CD8-positive, alpha-beta memory T cell (primary cell): ENCODE measurements around the gene MORC3. TPM values are rescaled to one million over a fixed set of nuclear protein-coding genes. Genes with fewer than 3 reads are reported as not detected.
A peak's percentile ranks its signal among the peaks of the same experiment; 100 is the strongest.
"Not testable (repeated sequence)": the region's sequence is repeated elsewhere in the genome, so short reads cannot be mapped to it uniquely, and the experiment has no call there.

Experiments
- CTCF ChIA-PET: fragments of 350-600 bp; sonication (Branson Sonifier 250); formaldehyde crosslinking; loops from one replicate; lab custom pipeline; 2021; ENCODE audit warnings: antibody characterized with exemption; lab: Charles Lee
- POLR2A ChIA-PET: fragments of 350-600 bp; sonication (Branson Sonifier 250); formaldehyde crosslinking; loops from one replicate; lab custom pipeline; 2021; ENCODE audit warnings: antibody characterized with exemption; lab: Charles Lee
- DNase-seq, 5 donors: peaks; one replicate each; pipeline versions ENCODE4 v3.0.0 to v3.0.0-alpha.2; 2020 to 2022; ENCODE audit warnings: mixed read lengths in 1 of 5
- H3K27ac ChIP-seq: one replicate; pipeline ENCODE4 v1.7.0; 2013; ENCODE audit warnings: low read depth, mild to moderate bottlenecking, low read length, moderate library complexity
- H3K27me3 ChIP-seq: 2 replicates; pipeline ENCODE4 v1.7.0; 2013; ENCODE audit warnings: low read length, mild to moderate bottlenecking; ENCODE audit not compliant: insufficient read depth, poor library complexity, severe bottlenecking
- H3K36me3 ChIP-seq: 2 replicates; pipeline ENCODE4 v1.7.0; 2013; ENCODE audit warnings: mild to moderate bottlenecking, low read length, moderate library complexity; ENCODE audit not compliant: insufficient read depth
- H3K4me1 ChIP-seq: 2 replicates; pipeline ENCODE4 v1.7.0; 2013; ENCODE audit warnings: mild to moderate bottlenecking, low read length, moderate library complexity; ENCODE audit not compliant: insufficient read depth
- H3K4me3 ChIP-seq: 2 replicates; pipeline ENCODE4 v1.7.0; 2013; ENCODE audit warnings: mild to moderate bottlenecking, low read length
- H3K9me3 ChIP-seq: 2 replicates; pipeline ENCODE4 v1.7.0; 2013; ENCODE audit warnings: mild to moderate bottlenecking, low read length
- H3K27ac Mint-ChIP-seq, 8 donors: one replicate each; pipeline ENCODE4 v1.8.0; 2020 to 2021; ENCODE audit warnings: mixed read lengths in 8 of 8, mild to moderate bottlenecking in 6 of 8, inconsistent platforms in 3 of 8, moderate library complexity in 3 of 8
- H3K27me3 Mint-ChIP-seq, 2 donors: one replicate each; pipeline ENCODE4 v1.8.0; 2020 to 2021; ENCODE audit warnings: mixed read lengths in 2 of 2, mild to moderate bottlenecking in 1 of 2, moderate library complexity in 1 of 2
- H3K36me3 Mint-ChIP-seq, 3 donors: one replicate each; pipeline ENCODE4 v1.8.0; 2020 to 2021; ENCODE audit warnings: mixed read lengths in 3 of 3, inconsistent platforms in 1 of 3, mild to moderate bottlenecking in 1 of 3
- H3K4me1 Mint-ChIP-seq, 3 donors: one replicate each; pipeline ENCODE4 v1.8.0; 2020 to 2021; ENCODE audit warnings: mixed read lengths in 3 of 3, inconsistent platforms in 1 of 3, mild to moderate bottlenecking in 1 of 3
- H3K4me3 Mint-ChIP-seq, 7 donors: one replicate each; pipeline ENCODE4 v1.8.0; 2020 to 2021; ENCODE audit warnings: mixed read lengths in 7 of 7, mild to moderate bottlenecking in 6 of 7, moderate library complexity in 4 of 7, inconsistent platforms in 2 of 7
- H3K9me3 Mint-ChIP-seq, 5 donors: one replicate each; pipeline ENCODE4 v1.8.0; 2020 to 2022; ENCODE audit warnings: mixed read lengths in 5 of 5, mild to moderate bottlenecking in 3 of 5, moderate library complexity in 2 of 5, inconsistent platforms in 1 of 5
- polyA plus RNA-seq: library from polyadenylated mRNA; unstranded; fragments of 300-500 nt; fragmentation: Illumina TruSeq; gene quantifications from one replicate; pipeline ENCODE4 v1.2.3, GENCODE V29; 2021
- total RNA-seq, 2 experiments: library from RNA; stranded (reverse); gene quantifications; one replicate each; pipeline ENCODE4 v1.2.3, GENCODE V29; 2021

The MORC3 gene
- total and polyA plus RNA-seq, 3 experiments from 2014 or later = 19.6 to 32.2 (median 23.0) TPM

DNA sequence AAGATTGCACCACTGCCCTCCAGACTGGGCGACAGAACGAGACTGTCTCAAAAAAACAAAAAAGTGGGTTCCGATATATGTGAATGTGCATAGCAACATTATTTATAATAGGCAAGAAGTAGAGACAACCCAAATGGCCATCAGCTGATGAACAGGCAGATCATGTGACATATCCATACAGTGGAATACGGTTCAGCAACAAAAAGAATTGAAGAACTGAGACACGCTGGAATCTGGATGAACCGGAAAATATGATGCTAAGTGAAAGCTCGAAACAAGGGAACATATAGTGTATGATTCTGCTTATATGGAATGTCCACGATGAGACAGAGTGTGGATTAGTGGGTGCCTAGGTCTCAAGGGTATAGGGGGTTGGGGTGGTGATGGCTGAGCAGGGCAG lies 28.5 kb upstream of the MORC3 start:
- Mint-ChIP-seq H3K27ac (peak overlapping the region in 3 of 8 donors; percentile 4 to 77 (median 14)), H3K36me3 (peaks cover 4 to 32% (median 10%) of the 10 kb centered on the region in 3 donors), H3K4me1 (peaks cover 15 to 32% (median 24%) of the 10 kb centered on the region in 3 donors), H3K4me3 (no peak overlapping the region), H3K27me3 (no peaks in the 10 kb centered on the region), H3K9me3 (no peaks in the 10 kb centered on the region)
- Histone ChIP-seq H3K4me3 (no peak overlapping the region), H3K4me1 (peaks cover 18% of the 10 kb centered on the region), H3K36me3 (no peaks in the 10 kb centered on the region), H3K9me3 (no peaks in the 10 kb centered on the region), H3K27me3 (no peaks in the 10 kb centered on the region), H3K27ac (no peak overlapping the region)
- no peak for DNase-seq
- POLR2A ChIA-PET = no interaction called here
- CTCF ChIA-PET = no interaction called here

DNA sequence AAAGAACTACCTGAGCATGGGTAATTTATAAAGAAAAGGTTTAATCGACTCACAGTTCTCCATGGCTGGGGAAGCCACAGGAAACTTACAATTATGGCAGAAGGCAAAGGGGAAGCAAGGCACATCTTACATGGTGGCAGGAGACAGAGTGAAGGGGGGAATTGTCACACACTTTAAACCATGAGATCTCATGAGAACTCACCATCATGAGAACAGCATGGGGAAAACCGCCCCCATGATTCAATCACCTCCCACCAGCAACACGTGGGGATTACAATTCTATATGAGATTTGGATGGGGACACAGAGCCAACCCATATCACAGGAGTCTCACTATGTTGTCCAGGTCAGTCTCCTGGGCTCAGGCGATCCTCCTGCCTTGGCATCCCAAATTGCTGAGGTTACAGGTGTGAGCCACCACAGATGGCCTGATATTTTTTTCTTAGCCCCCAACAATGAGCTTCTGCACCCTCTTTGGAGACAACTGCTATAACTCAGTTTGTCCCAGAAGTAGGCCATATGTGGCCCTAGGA lies 22.5 kb upstream of the MORC3 start:
- H3K9me3 ChIP-seq = no peaks in the 10 kb centered on the region
- POLR2A ChIA-PET = interaction anchor here (0.6 to 4.5 kb wide), 5 partner anchors 9 to 38 kb away, joined by 3 to 66 read pairs (median 9); partner anchors contain the start of gene MORC3
- Mint-ChIP-seq H3K4me1 (peaks cover 26 to 36% (median 27%) of the 10 kb centered on the region in 3 donors), H3K36me3 (peaks cover 0 to 8% (median 3%) of the 10 kb centered on the region in 3 donors), H3K9me3 (no peaks in the 10 kb centered on the region), H3K27me3 (no peaks in the 10 kb centered on the region), H3K27ac (peak overlapping the region; percentile 89 to 100 (median 98)), H3K4me3 (peak overlapping the region; percentile 42 to 90 (median 87))
- H3K4me1 ChIP-seq = peaks cover 33% of the 10 kb centered on the region
- DNase-seq = no peak
- no peaks in the 10 kb centered on the region for H3K27me3 ChIP-seq
- CTCF ChIA-PET = interaction anchor here (0.9 to 3.9 kb wide), 5 partner anchors 9 to 55 kb away, joined by 3 to 25 read pairs (median 4); partner anchors contain the start of gene MORC3
- H3K27ac ChIP-seq = peak overlapping the region; percentile 75
- no peaks in the 10 kb centered on the region for H3K36me3 ChIP-seq
- peak overlapping the region; percentile 69 for H3K4me3 ChIP-seq

DNA sequence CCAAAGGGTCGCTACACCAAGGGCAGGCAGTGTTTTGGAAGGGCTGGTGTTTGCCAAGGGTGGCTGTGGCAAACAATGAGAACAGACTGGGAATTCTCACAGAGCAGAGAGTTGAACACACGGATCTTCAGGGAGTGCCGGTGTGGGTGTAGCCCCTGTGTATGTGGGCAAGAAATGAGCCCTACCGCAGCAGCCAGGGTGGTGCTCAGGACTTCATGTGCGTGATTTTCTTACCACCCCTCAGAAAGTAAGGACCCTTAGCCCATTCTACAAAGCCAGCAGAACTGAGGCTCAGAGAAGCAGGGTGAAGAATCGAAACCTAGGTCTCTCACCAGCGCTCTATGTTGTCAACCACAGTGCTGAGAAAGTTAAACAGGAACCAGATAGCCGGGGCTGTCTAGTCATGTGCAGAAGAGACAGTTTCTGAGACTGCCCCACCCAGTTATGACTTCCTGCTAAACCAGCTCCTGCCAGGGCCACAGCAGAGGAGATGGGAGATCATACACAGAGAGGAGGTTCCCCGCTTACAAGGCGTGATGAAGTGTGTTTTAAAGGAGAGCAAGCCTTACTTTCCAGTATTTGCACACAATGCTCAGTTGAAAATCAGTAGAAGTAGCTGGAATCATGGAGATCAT lies 21.9 kb upstream of the MORC3 start:
- CTCF ChIA-PET = interaction anchor here (1.4 to 3.9 kb wide), 5 partner anchors 9 to 34 kb away, joined by 3 to 25 read pairs (median 5); partner anchors contain the start of gene MORC3
- POLR2A ChIA-PET = interaction anchor here (0.6 to 4.5 kb wide), 5 partner anchors 9 to 38 kb away, joined by 3 to 66 read pairs (median 9); partner anchors contain the start of gene MORC3
- peaks cover 0 to 6% (median 3%) of the 10 kb centered on the region in 3 donors for H3K36me3 Mint-ChIP-seq
- peaks cover 33% of the 10 kb centered on the region for H3K4me1 ChIP-seq
- H3K4me3 ChIP-seq = peak overlapping the region; percentile 69
- H3K36me3 ChIP-seq = no peaks in the 10 kb centered on the region
- peak overlapping the region; percentile 42 to 90 (median 87) for H3K4me3 Mint-ChIP-seq
- H3K9me3 ChIP-seq = no peaks in the 10 kb centered on the region
- H3K27me3 ChIP-seq = no peaks in the 10 kb centered on the region
- H3K9me3 Mint-ChIP-seq = no peaks in the 10 kb centered on the region
- DNase-seq = peak; percentile 49 to 85 (median 80)
- H3K27me3 Mint-ChIP-seq = no peaks in the 10 kb centered on the region
- H3K4me1 Mint-ChIP-seq = peaks cover 26 to 36% (median 27%) of the 10 kb centered on the region in 3 donors
- peak overlapping the region; percentile 89 to 100 (median 98) for H3K27ac Mint-ChIP-seq
- H3K27ac ChIP-seq = peak overlapping the region; percentile 75

- H3K27ac Mint-ChIP-seq = no peak overlapping the region
- H3K9me3 ChIP-seq = no peaks in the 10 kb centered on the region
- POLR2A ChIA-PET = no interaction called here
- H3K27ac ChIP-seq = no peak overlapping the region
- no peak for DNase-seq
- H3K4me1 Mint-ChIP-seq = peaks cover 4 to 9% (median 5%) of the 10 kb centered on the region in 3 donors
- no peak overlapping the region for H3K4me3 Mint-ChIP-seq
- no peak overlapping the region for H3K4me3 ChIP-seq
- H3K9me3 Mint-ChIP-seq = peaks cover 0 to 7% (median 0%) of the 10 kb centered on the region in 5 donors
- H3K27me3 ChIP-seq = no peaks in the 10 kb centered on the region
- CTCF ChIA-PET = interaction anchor here (0.9 kb wide), 1 partner anchor 13 kb away, joined by 3 read pairs; the partner anchor contains the start of gene MORC3
- H3K4me1 ChIP-seq = peaks cover 4% of the 10 kb centered on the region
- no peaks in the 10 kb centered on the region for H3K36me3 Mint-ChIP-seq
- no peaks in the 10 kb centered on the region for H3K27me3 Mint-ChIP-seq
- no peaks in the 10 kb centered on the region for H3K36me3 ChIP-seq
Observed at GRCh38 chr21:36306872-36307534, 13.0 kb upstream of the MORC3 start.

- H3K27me3 Mint-ChIP-seq = no peaks in the 10 kb centered on the region
- CTCF ChIA-PET = interaction anchor here (0.9 to 2.1 kb wide), 2 partner anchors 10 to 33 kb away, joined by 3 to 5 read pairs; partner anchors contain the start of gene MORC3
- H3K9me3 Mint-ChIP-seq = peaks cover 0 to 7% (median 3%) of the 10 kb centered on the region in 5 donors
- Histone ChIP-seq H3K36me3 (no peaks in the 10 kb centered on the region), H3K4me3 (no peak overlapping the region), H3K9me3 (no peaks in the 10 kb centered on the region), H3K4me1 (peaks cover 4% of the 10 kb centered on the region), H3K27ac (no peak overlapping the region), H3K27me3 (no peaks in the 10 kb centered on the region)
- POLR2A ChIA-PET = interaction anchor here (1.0 to 1.3 kb wide), 2 partner anchors 10 to 12 kb away, joined by 3 to 4 read pairs; partner anchors contain the start of gene MORC3
- H3K4me1 Mint-ChIP-seq = peaks cover 4 to 9% (median 5%) of the 10 kb centered on the region in 3 donors
- peak overlapping the region in 5 of 7 donors; percentile 35 to 84 (median 44) for H3K4me3 Mint-ChIP-seq
- peaks cover 0 to 5% (median 0%) of the 10 kb centered on the region in 3 donors for H3K36me3 Mint-ChIP-seq
- DNase-seq = no peak
- H3K27ac Mint-ChIP-seq = peak overlapping the region in 5 of 8 donors; percentile 39 to 87 (median 76)
Observed at GRCh38 chr21:36310016-36310415, 10.0 kb upstream of the MORC3 start.

GRCh38 chr21:36313446-36313845 lies 6.6 kb upstream of the MORC3 start:
- H3K36me3 ChIP-seq, H3K4me3 ChIP-seq, H3K27ac ChIP-seq, POLR2A ChIA-PET, H3K4me1 ChIP-seq, CTCF ChIA-PET, H3K9me3 Mint-ChIP-seq, H3K27me3 ChIP-seq, DNase-seq, H3K36me3 Mint-ChIP-seq, H3K9me3 ChIP-seq, H3K4me3 Mint-ChIP-seq, H3K27ac Mint-ChIP-seq, H3K4me1 Mint-ChIP-seq, H3K27me3 Mint-ChIP-seq: not testable (repeated sequence)

- H3K4me3 ChIP-seq, H3K4me3 Mint-ChIP-seq, H3K9me3 ChIP-seq, H3K36me3 ChIP-seq, DNase-seq, H3K9me3 Mint-ChIP-seq, H3K27me3 ChIP-seq, H3K27ac Mint-ChIP-seq, POLR2A ChIA-PET, H3K36me3 Mint-ChIP-seq, H3K27ac ChIP-seq, H3K4me1 ChIP-seq, H3K27me3 Mint-ChIP-seq: not testable (repeated sequence)
- H3K4me1 Mint-ChIP-seq = peaks cover 4 to 10% (median 6%) of the 10 kb centered on the region in 3 donors
- CTCF ChIA-PET = interaction anchor here (1.5 kb wide), 1 partner anchor 17 kb away, joined by 5 read pairs; no protein-coding TSS in a partner anchor
Observed at GRCh38 chr21:36316045-36316444, 4.0 kb upstream of the MORC3 start.
